GM18507 (cell line): ENCODE data around the gene NACC2.

Source experiments
- DNase-seq: peaks from one replicate; pipeline ENCODE4 v3.0.0; 2011; ENCODE audit warnings: low read depth; ENCODE audit not compliant: insufficient read length; ENCODE audit errors: extremely low spot score
- FAIRE-seq: peaks from 2 replicates; lab custom pipeline; 2011; peaks lifted over from hg19 to GRCh38; lab: Jason Lieb, UNC

Gene NACC2, protein sequence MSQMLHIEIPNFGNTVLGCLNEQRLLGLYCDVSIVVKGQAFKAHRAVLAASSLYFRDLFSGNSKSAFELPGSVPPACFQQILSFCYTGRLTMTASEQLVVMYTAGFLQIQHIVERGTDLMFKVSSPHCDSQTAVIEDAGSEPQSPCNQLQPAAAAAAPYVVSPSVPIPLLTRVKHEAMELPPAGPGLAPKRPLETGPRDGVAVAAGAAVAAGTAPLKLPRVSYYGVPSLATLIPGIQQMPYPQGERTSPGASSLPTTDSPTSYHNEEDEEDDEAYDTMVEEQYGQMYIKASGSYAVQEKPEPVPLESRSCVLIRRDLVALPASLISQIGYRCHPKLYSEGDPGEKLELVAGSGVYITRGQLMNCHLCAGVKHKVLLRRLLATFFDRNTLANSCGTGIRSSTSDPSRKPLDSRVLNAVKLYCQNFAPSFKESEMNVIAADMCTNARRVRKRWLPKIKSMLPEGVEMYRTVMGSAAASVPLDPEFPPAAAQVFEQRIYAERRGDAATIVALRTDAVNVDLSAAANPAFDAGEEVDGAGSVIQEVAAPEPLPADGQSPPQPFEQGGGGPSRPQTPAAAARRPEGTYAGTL

DNA sequence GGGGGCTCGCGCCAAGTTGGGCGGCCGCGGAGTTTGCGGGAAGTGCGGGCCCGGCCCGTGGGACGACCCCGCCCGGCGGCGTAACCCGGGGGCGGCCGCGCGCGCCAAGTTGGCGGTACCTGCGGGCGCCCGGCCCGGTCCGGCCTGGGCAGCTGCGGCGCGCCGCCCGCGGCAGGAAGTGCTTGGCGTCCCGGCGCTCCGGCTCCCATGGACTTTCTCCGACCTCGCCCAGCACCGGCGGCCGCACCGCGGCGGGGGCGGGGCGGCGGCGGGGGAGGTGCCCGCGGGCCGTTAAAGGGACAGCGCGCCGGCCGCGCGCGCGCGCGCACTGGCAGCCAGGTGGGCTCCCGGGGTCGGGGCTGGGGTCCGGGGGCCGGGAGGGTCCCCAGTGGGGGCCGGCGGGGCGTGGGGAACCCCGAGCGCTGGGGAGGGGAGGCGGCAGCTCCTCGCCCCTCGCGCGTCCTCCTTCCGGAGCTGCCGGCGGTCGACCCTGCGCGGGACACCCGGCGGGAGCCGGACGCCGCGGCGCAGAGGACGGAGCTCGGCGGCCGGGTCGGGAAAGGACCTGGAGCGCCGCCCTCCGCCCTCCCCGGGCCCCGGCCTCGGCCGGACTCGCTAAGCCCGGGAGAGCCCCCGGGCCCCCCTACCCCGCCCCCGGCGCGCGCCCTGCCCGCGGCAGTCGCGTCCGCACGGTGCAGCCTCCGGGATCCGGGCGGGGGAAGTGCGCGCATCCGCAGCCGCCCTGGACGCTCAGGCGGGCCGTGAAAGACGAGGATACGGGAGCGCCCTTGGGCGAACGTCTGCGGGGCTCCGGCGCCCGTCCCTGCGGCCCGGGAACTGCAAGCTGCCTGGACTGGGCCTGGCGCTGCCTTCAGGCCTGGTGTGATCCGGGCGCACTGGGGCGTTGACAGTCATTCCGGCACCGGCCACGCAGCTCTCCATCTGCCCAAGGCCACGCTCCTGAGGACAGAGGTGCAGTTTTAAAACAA lies at the start of gene NACC2:
Gene NACC2, minus strand, starts transcription at position 220 of the 989 bp plus-strand sequence. CDS start 44,768 bp downstream, outside the sequence.
- DNase-seq = no peak
- FAIRE-seq = no peak

- FAIRE-seq (no peak), DNase-seq (no peak)
These were observed 49.4 kb upstream of the NACC2 start for GRCh38 chr9:136144450-136144849.

DNA sequence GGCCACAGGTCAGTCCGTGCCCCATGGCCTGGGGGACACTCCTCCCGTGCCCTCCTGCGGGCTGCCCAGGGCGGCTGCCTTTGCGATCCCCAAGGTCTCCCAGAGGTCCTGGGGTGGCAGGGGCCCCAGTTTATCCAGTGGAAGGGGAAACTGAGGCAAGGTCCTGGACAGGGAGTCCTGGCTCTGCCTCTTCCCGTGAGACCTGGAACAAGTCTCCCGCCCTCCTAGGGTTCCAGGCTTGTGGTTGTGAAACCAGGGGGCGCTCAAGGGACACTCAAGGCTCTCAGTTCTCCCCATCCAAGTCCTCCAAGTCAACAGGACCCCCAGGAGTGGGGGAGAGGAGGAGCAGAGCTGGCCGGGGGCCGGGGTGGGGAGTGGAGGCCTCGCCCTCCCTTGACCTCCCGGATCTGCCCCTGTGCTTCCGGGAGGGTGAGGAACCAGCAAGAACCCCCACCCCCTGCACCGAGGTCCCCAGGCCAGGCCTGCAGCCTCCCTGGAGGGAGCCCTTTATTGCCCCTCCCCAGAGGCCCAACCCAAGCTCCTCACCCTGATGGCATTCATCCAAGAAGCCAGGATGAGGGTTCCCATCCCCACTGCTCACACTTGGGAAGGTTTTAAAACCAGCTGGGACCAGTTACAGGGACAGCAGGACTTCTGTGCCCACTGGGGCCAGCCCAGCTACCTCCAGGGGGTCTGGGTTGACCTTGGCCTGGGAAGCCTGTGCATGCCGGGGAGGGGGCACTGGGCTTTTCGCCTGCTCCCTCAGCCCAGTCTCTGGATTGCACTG lies 48.3 kb upstream of the NACC2 start:
- DNase-seq = no peak
- no peak for FAIRE-seq

- FAIRE-seq (no peak), DNase-seq (no peak)
These were observed 47.7 kb upstream of the NACC2 start for GRCh38 chr9:136142859-136143214.

DNA sequence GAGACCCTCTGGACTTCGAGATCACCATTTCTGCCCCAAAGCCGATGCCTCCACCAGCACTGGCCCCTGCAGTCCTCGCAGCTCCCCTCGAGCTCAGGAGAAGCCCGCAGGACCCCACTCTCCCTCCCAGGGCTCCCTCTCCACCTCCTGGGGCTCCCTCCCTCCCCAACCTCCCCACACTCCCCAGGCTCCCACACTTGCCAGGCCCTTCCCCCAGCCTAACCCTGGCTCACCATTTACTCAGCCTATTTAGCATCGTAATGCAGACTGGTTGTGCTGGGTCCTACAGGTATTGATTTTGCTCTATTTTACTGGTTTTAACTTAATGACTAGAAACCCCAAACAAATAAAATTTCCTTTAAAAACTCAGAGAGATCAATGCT lies 47.3 kb upstream of the NACC2 start:
- DNase-seq (no peak), FAIRE-seq (no peak)

GRCh38 chr9:136141682-136142413 lies 46.8 kb upstream of the NACC2 start:
- FAIRE-seq (no peak), DNase-seq (no peak)

DNA sequence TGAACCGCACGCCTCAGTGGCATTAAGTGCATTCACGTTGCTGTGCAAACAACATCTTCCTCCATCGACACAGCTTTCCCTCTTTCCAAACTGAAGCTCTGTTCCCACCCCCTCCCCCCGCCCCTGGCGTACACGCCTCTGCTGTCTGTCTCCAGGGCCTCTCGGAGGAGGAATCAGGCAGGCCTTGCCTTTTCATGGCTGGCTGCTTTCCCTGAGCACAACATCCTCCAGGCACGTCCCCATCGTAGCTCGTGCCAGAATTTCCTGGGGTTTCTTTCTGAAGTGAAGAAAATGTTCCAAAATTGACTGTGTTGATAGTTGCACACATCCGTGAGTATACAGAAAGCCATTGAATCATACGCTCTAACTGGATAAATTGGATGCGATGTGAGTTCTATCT lies 45.9 kb upstream of the NACC2 start:
- DNase-seq (no peak), FAIRE-seq (no peak)

DNA sequence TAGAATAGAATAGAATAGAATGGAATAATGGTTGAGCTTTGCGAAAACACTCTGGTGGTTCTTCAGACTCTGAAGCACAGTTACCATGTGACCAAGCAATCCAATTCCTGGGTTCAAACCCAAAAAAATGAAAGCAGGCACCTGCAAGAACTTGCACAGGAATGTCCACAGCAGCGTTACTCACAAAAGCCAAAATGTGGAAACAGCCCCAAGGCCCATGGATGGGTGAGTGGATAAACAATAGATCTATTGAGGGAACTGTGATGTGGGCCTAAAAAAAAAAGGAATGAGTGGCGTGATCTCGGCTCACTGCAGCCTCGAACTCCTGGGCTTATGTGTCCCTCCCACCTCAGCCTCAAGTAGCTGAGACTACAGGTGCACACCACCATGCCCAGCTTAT lies 45.0 kb upstream of the NACC2 start:
- DNase-seq = no peak
- FAIRE-seq = no peak

DNA sequence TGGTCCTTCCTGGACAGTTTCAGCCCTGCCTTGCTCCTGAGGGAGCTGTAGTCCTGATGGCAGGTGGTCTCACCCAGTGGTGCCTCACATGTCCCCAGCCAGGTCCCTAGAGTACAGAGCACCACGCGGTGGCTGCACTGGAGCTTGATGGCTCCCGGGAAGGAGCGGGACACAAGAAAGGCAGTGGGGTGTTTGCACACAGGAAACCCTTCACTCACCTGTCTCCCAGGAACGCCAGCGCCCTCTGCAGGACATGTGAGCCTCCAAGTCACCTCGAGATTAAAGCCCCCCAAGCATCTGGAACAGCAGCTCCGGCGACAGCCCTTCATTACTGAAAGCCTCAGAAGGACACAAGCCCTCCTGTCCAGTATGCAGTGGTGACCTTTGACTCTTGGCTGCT lies 43.5 kb upstream of the NACC2 start:
- FAIRE-seq (no peak), DNase-seq (no peak)

DNA sequence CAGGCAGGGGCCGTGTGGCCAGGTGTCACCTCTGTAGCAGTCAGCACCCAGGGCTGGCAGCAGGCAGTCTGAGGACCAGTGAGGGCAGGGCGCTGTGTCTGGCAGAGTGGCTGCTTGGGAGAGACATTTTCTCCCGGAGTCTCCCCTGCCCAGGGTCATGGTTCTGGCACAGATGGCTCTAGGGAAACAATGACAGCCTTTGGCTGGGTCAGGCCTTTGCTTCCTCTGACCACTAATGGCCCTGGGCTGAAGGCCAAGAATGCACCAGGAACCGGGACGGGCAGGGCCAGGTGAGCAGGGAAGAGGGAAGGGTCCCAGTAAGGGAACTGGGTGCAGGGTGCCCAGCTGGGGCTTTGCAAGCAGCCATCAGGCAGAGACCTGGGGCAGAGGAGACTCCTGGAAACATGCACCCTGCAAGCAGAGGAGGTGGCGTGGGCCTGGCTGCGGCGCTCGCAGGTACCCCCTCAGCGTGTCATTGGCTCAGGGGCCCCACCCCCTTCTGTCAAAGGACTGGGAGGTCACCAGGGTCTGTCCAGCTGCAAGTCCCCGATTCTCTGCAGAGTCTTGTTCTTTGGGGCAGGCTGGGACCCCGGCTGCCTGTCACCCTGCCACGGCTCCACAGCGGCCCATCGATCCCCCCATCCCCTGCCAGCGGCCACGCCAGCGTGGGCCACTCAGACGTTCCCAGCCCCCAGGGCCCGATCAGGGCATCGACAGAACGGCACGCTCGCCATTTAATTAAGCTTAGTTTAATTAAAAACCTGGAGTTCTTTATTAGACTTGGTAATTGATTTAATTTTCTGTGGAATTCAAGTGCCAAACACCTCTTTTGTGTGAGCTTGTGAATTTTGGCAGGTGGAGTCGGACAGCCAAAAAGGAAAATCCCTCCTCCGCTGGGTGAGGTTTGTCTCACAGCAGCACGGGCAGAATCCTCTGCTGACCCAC lies 42.5 kb upstream of the NACC2 start:
- FAIRE-seq = no peak
- no peak for DNase-seq

DNA sequence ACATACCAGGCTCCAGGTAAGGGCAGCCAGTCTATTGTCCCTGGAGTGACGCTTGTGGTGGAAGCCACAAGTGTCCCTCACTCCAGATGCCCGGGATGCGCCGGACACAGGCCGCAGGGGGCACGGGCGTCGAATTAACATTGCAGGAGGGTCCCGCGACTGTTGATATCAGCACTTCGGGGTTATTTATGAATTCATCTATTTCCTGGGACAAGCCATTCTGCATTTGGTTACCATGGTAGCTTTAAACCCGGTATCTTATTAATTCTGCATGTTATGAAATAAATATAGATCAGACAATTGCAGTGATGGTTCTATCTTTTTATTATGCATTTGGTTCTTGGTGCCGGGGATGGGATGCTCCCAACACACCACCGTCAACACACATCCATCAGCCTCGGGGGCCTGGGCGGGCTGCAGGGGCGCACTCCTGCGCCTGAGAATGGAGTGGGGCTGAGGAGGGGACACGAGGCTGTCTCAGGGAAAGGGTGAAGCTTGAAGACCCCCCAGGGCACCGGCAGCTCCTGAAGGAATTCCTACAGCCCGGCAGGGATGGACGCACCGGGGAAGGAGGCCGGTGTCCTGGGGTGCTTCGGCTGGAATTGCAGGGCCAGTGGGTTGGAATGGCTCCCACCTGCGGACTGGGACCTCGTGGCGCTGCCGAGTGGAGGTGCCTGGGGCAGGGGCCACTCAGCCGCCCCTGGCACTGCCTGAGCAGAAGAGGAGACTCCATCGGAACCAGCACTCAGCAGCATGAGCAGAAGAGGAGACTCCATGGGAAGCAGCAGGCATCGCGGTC lies 41.2 kb upstream of the NACC2 start:
- no peak for FAIRE-seq
- DNase-seq = no peak

- DNase-seq = no peak
- no peak for FAIRE-seq
These were observed 40.4 kb upstream of the NACC2 start for GRCh38 chr9:136135326-136136126.

- FAIRE-seq (no peak), DNase-seq (no peak)
These were observed 38.9 kb upstream of the NACC2 start for GRCh38 chr9:136133959-136134484.

DNA sequence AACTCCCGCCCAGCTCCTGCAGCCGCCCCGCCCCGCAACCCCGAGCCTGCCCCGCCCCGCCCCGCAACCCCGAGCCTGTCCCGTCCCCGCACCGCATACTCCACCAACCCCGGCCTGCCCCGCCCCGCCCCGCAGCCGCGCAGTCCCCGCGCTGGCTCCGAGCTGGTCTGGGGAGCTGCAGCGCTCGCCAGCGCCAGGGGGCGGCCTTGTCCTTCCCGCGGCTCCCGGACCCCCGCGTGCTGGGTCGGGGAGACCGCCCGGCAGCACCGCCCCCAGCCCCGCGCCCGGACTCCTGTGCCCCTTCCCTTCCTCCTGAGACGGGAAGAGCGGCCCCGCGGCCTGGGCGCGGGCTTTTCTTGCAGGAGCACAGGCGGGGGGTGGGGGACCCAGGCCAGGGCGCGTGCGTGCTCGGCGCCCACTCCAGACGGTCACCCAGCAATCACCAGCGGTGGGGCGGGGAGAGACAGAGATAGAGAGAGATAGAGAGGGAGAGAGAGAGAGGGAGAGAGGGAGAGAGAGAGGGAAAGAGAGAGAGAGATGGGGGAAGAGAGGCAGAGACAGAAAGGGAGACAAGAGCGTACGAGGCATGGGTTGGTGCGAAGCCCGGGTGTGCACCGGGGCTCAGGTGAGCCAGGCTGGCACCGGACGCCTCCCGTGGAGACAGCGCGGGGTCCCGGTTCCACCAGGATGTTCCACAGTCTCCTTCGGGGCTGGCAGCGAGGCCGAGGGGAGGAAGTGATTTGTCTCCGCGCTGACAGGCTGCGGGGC lies 38.3 kb upstream of the NACC2 start:
- no peak for FAIRE-seq
- DNase-seq = no peak

- FAIRE-seq = no peak
These were observed 37.5 kb upstream of the NACC2 start for GRCh38 chr9:136132512-136133050.

More at GRCh38 chr9:136132512-136133050, 37.5 kb upstream of the NACC2 start:
- no peak for DNase-seq
